ENCODE measurements around the gene FCHSD2.
A peak's percentile ranks its signal among the peaks of the same experiment; 100 is the strongest.
"Not testable (repeated sequence)": the region's sequence is repeated elsewhere in the genome, so short reads cannot be mapped to it uniquely, and the experiment has no call there.

The FCHSD2 gene

GRCh38 chr11:72981080-72981479 lies 161.0 kb downstream of the FCHSD2 start:
- peaks cover 14 to 41% (median 22%) of the 10 kb centered on the region in 4 experiments for H3K36me3 ChIP-seq (ENCODE audit: control insufficient read depth in 4 of 4, insufficient read depth in 4 of 4, low read length in 3 of 4)
- WGBS (ENCODE audit: insufficient coverage), result no CpG with 5 or more reads among the region's 1 CpG
- H3K4me1 ChIP-seq (ENCODE audit: control extremely low read depth in 1 of 4, control insufficient read depth in 4 of 4, insufficient read depth in 4 of 4, low read length in 3 of 4), result peaks cover 3 to 20% (median 8%) of the 10 kb centered on the region in 4 experiments
- DNase-seq, result peak in 2 of 3 donors; percentile 35 to 48
- CTCF ChIA-PET, result interaction anchor here (0.8 to 1.4 kb wide), 4 partner anchors 36 to 197 kb away, joined by 3 to 6 read pairs (median 4); no protein-coding TSS in a partner anchor
- peak overlapping the region in 1 of 7 experiments; percentile 33 for H3K4me3 ChIP-seq (ENCODE audit: control insufficient read depth in 1 of 7, extremely low read depth in 1 of 7, insufficient read depth in 4 of 7, low read depth in 2 of 7, low read length in 6 of 7)
- H3K9me3 ChIP-seq (ENCODE audit: control extremely low read depth in 1 of 5, control insufficient read depth in 4 of 5, insufficient read depth in 2 of 5, low read depth in 1 of 5, low read length in 4 of 5), result peaks cover 0 to 2% (median 0%) of the 10 kb centered on the region in 5 experiments
- POLR2A ChIA-PET, result interaction anchor here (0.9 kb wide), 1 partner anchor 245 kb away, joined by 3 read pairs; no protein-coding TSS in a partner anchor
- H3K27ac ChIP-seq (ENCODE audit: insufficient read depth in 1 of 2, low read depth in 1 of 2, low read length in 2 of 2, poor library complexity in 1 of 2, severe bottlenecking in 2 of 2), result peak overlapping the region in 1 of 2 experiments; percentile 59
- no peaks in the 10 kb centered on the region for H3K27me3 ChIP-seq (replicated peaks in 2 of 5; ENCODE audit: control insufficient read depth in 4 of 5, insufficient read depth in 5 of 5, low read length in 4 of 5)

- H3K4me3 ChIP-seq (ENCODE audit: control insufficient read depth in 1 of 7, extremely low read depth in 1 of 7, insufficient read depth in 4 of 7, low read depth in 2 of 7, low read length in 6 of 7); H3K27me3 ChIP-seq (replicated peaks in 2 of 5; ENCODE audit: control insufficient read depth in 4 of 5, insufficient read depth in 5 of 5, low read length in 4 of 5); H3K27ac ChIP-seq (ENCODE audit: insufficient read depth in 1 of 2, low read depth in 1 of 2, low read length in 2 of 2, poor library complexity in 1 of 2, severe bottlenecking in 2 of 2); CTCF ChIA-PET; DNase-seq; H3K9me3 ChIP-seq (ENCODE audit: control extremely low read depth in 1 of 5, control insufficient read depth in 4 of 5, insufficient read depth in 2 of 5, low read depth in 1 of 5, low read length in 4 of 5); POLR2A ChIA-PET: not testable (repeated sequence)
- H3K4me1 ChIP-seq (ENCODE audit: control extremely low read depth in 1 of 4, control insufficient read depth in 4 of 4, insufficient read depth in 4 of 4, low read length in 3 of 4), result peaks cover 6 to 48% (median 14%) of the 10 kb centered on the region in 4 experiments
- no CpG with 5 or more reads among the region's 2 CpGs for WGBS (ENCODE audit: insufficient coverage)
- H3K36me3 ChIP-seq (ENCODE audit: control insufficient read depth in 4 of 4, insufficient read depth in 4 of 4, low read length in 3 of 4), result peaks cover 10 to 40% (median 15%) of the 10 kb centered on the region in 4 experiments
Observed at GRCh38 chr11:72977782-72978181, 164.3 kb downstream of the FCHSD2 start.

GRCh38 chr11:72976522-72976892 lies 165.6 kb downstream of the FCHSD2 start:
- DNase-seq; H3K27ac ChIP-seq (ENCODE audit: insufficient read depth in 1 of 2, low read depth in 1 of 2, low read length in 2 of 2, poor library complexity in 1 of 2, severe bottlenecking in 2 of 2); H3K9me3 ChIP-seq (ENCODE audit: control extremely low read depth in 1 of 5, control insufficient read depth in 4 of 5, insufficient read depth in 2 of 5, low read depth in 1 of 5, low read length in 4 of 5); H3K4me3 ChIP-seq (ENCODE audit: control insufficient read depth in 1 of 7, extremely low read depth in 1 of 7, insufficient read depth in 4 of 7, low read depth in 2 of 7, low read length in 6 of 7); CTCF ChIA-PET; H3K27me3 ChIP-seq (replicated peaks in 2 of 5; ENCODE audit: control insufficient read depth in 4 of 5, insufficient read depth in 5 of 5, low read length in 4 of 5): not testable (repeated sequence)
- H3K4me1 ChIP-seq (ENCODE audit: control extremely low read depth in 1 of 4, control insufficient read depth in 4 of 4, insufficient read depth in 4 of 4, low read length in 3 of 4), result peaks cover 7 to 50% (median 18%) of the 10 kb centered on the region in 4 experiments
- WGBS (ENCODE audit: insufficient coverage), result no CpG with 5 or more reads among the region's 1 CpG
- H3K36me3 ChIP-seq (ENCODE audit: control insufficient read depth in 4 of 4, insufficient read depth in 4 of 4, low read length in 3 of 4), result peaks cover 10 to 35% (median 15%) of the 10 kb centered on the region in 4 experiments
- POLR2A ChIA-PET, result interaction anchor here (0.5 kb wide), 1 partner anchor 115 kb away, joined by 3 read pairs; no protein-coding TSS in a partner anchor

- ChIA-PET CTCF (interaction anchor here (1.5 to 1.7 kb wide), 2 partner anchors 187 to 202 kb away, joined by 3 to 5 read pairs; no protein-coding TSS in a partner anchor), POLR2A (interaction anchor here (0.5 kb wide), 1 partner anchor 114 kb away, joined by 3 read pairs; no protein-coding TSS in a partner anchor)
- peaks cover 7 to 50% (median 18%) of the 10 kb centered on the region in 4 experiments for H3K4me1 ChIP-seq (ENCODE audit: control extremely low read depth in 1 of 4, control insufficient read depth in 4 of 4, insufficient read depth in 4 of 4, low read length in 3 of 4)
- no peaks in the 10 kb centered on the region for H3K27me3 ChIP-seq (replicated peaks in 2 of 5; ENCODE audit: control insufficient read depth in 4 of 5, insufficient read depth in 5 of 5, low read length in 4 of 5)
- H3K4me3 ChIP-seq (ENCODE audit: control insufficient read depth in 1 of 7, extremely low read depth in 1 of 7, insufficient read depth in 4 of 7, low read depth in 2 of 7, low read length in 6 of 7), result no peak overlapping the region
- no CpG with 5 or more reads among the region's 3 CpGs for WGBS (ENCODE audit: insufficient coverage)
- H3K9me3 ChIP-seq (ENCODE audit: control extremely low read depth in 1 of 5, control insufficient read depth in 4 of 5, insufficient read depth in 2 of 5, low read depth in 1 of 5, low read length in 4 of 5), result peaks cover 0 to 2% (median 0%) of the 10 kb centered on the region in 5 experiments
- H3K36me3 ChIP-seq (ENCODE audit: control insufficient read depth in 4 of 4, insufficient read depth in 4 of 4, low read length in 3 of 4), result peaks cover 10 to 35% (median 15%) of the 10 kb centered on the region in 4 experiments
- peak; percentile 64 to 93 (median 87) for DNase-seq
- no peak overlapping the region for H3K27ac ChIP-seq (ENCODE audit: insufficient read depth in 1 of 2, low read depth in 1 of 2, low read length in 2 of 2, poor library complexity in 1 of 2, severe bottlenecking in 2 of 2)
Observed at GRCh38 chr11:72975778-72976521, 166.2 kb downstream of the FCHSD2 start.

GRCh38 chr11:72974487-72975205 lies 167.5 kb downstream of the FCHSD2 start:
- WGBS (ENCODE audit: insufficient coverage), result 100% methylated on average over 2 of the region's 3 CpGs
- H3K9me3 ChIP-seq (ENCODE audit: control extremely low read depth in 1 of 5, control insufficient read depth in 4 of 5, insufficient read depth in 2 of 5, low read depth in 1 of 5, low read length in 4 of 5), result peaks cover 0 to 2% (median 0%) of the 10 kb centered on the region in 5 experiments
- H3K27ac ChIP-seq (ENCODE audit: insufficient read depth in 1 of 2, low read depth in 1 of 2, low read length in 2 of 2, poor library complexity in 1 of 2, severe bottlenecking in 2 of 2), result no peak overlapping the region
- H3K36me3 ChIP-seq (ENCODE audit: control insufficient read depth in 4 of 4, insufficient read depth in 4 of 4, low read length in 3 of 4), result peaks cover 5 to 28% (median 12%) of the 10 kb centered on the region in 4 experiments
- CTCF ChIA-PET, result interaction anchor here (1.5 to 1.7 kb wide), 2 partner anchors 188 to 203 kb away, joined by 3 to 5 read pairs; no protein-coding TSS in a partner anchor
- no peaks in the 10 kb centered on the region for H3K27me3 ChIP-seq (replicated peaks in 2 of 5; ENCODE audit: control insufficient read depth in 4 of 5, insufficient read depth in 5 of 5, low read length in 4 of 5)
- DNase-seq, result no peak
- H3K4me1 ChIP-seq (ENCODE audit: control extremely low read depth in 1 of 4, control insufficient read depth in 4 of 4, insufficient read depth in 4 of 4, low read length in 3 of 4), result peaks cover 12 to 59% (median 28%) of the 10 kb centered on the region in 4 experiments
- POLR2A ChIA-PET, result no interaction called here
- H3K4me3 ChIP-seq (ENCODE audit: control insufficient read depth in 1 of 7, extremely low read depth in 1 of 7, insufficient read depth in 4 of 7, low read depth in 2 of 7, low read length in 6 of 7), result no peak overlapping the region

- 100% methylated on average over 1 of the region's 6 CpGs for WGBS (ENCODE audit: insufficient coverage)
- CTCF ChIA-PET, result interaction anchor here (1.0 to 1.3 kb wide), 2 partner anchors 30 to 388 kb away, joined by 3 to 4 read pairs; no protein-coding TSS in a partner anchor
Observed at GRCh38 chr11:72972496-72973128, 169.5 kb downstream of the FCHSD2 start.

More at GRCh38 chr11:72972496-72973128, 169.5 kb downstream of the FCHSD2 start:
- Histone ChIP-seq H3K27me3 (replicated peaks in 2 of 5; ENCODE audit: control insufficient read depth in 4 of 5, insufficient read depth in 5 of 5, low read length in 4 of 5) (no peaks in the 10 kb centered on the region), H3K27ac (ENCODE audit: insufficient read depth in 1 of 2, low read depth in 1 of 2, low read length in 2 of 2, poor library complexity in 1 of 2, severe bottlenecking in 2 of 2) (no peak overlapping the region), H3K9me3 (ENCODE audit: control extremely low read depth in 1 of 5, control insufficient read depth in 4 of 5, insufficient read depth in 2 of 5, low read depth in 1 of 5, low read length in 4 of 5) (no peaks in the 10 kb centered on the region), H3K4me1 (ENCODE audit: control extremely low read depth in 1 of 4, control insufficient read depth in 4 of 4, insufficient read depth in 4 of 4, low read length in 3 of 4) (peaks cover 19 to 66% (median 32%) of the 10 kb centered on the region in 4 experiments), H3K4me3 (ENCODE audit: control insufficient read depth in 1 of 7, extremely low read depth in 1 of 7, insufficient read depth in 4 of 7, low read depth in 2 of 7, low read length in 6 of 7) (no peak overlapping the region), H3K36me3 (ENCODE audit: control insufficient read depth in 4 of 4, insufficient read depth in 4 of 4, low read length in 3 of 4) (peaks cover 2 to 20% (median 7%) of the 10 kb centered on the region in 4 experiments)
- no peak for DNase-seq
- POLR2A ChIA-PET, result no interaction called here

Data from common myeloid progenitor, CD34-positive (primary cell).